KMS-11 (cell line): ENCODE measurements around the gene DIS3.

ENCODE experiments used
- H2AFZ ChIP-seq: fragments of 200-600 bp; sonication (generic); 2 replicates; pipeline ENCODE4 v1.6.1; 2016; ENCODE audit warnings: antibody characterized with exemption, mixed run types, low read depth
- H3K27ac ChIP-seq: fragments of 200-600 bp; sonication (generic); 2 replicates; pipeline ENCODE4 v1.6.1; 2016; ENCODE audit warnings: mild to moderate bottlenecking, mixed run types
- H3K27me3 ChIP-seq: fragments of 200-600 bp; sonication (generic); 2 replicates; pipeline ENCODE4 v1.6.1; 2017; ENCODE audit warnings: mild to moderate bottlenecking, low read depth, mixed run types, moderate library complexity; ENCODE audit not compliant: insufficient read depth
- H3K36me3 ChIP-seq: fragments of 200-600 bp; sonication (generic); 2 replicates; pipeline ENCODE4 v1.6.1; 2017; ENCODE audit warnings: mild to moderate bottlenecking, mixed run types; ENCODE audit not compliant: insufficient read depth
- H3K4me1 ChIP-seq: fragments of 200-600 bp; sonication (generic); 2 replicates; pipeline ENCODE4 v1.6.1; 2016; ENCODE audit warnings: mild to moderate bottlenecking, low read depth, mixed run types; ENCODE audit not compliant: poor library complexity, severe bottlenecking
- H3K4me2 ChIP-seq: fragments of 200-600 bp; sonication (generic); 2 replicates; pipeline ENCODE4 v1.7.0; 2016; ENCODE audit warnings: mild to moderate bottlenecking, mixed run types
- H3K4me3 ChIP-seq: fragments of 200-600 bp; sonication (generic); IDR thresholded peaks from 2 replicates; pipeline ENCODE4 v1.6.1; 2017; ENCODE audit warnings: low read depth, low read length, mixed read lengths; ENCODE audit not compliant: insufficient read depth
- H3K79me2 ChIP-seq: fragments of 200-600 bp; sonication (generic); 2 replicates; pipeline ENCODE4 v1.6.1; 2016; ENCODE audit warnings: low read depth, mixed run types; ENCODE audit not compliant: insufficient read depth
- H3K9ac ChIP-seq: fragments of 200-600 bp; sonication (generic); 2 replicates; pipeline ENCODE4 v1.6.1; 2016; ENCODE audit warnings: mild to moderate bottlenecking, mixed run types
- H4K20me1 ChIP-seq: fragments of 200-600 bp; sonication (generic); 2 replicates; pipeline ENCODE4 v1.6.1; 2016; ENCODE audit warnings: mild to moderate bottlenecking, mixed run types; ENCODE audit not compliant: insufficient read depth
- TF ChIP-seq, protein P1 (sequence below): fragments of 200-600 bp; sonication (generic); conservative IDR thresholded peaks from 2 replicates; pipeline ENCODE4 v1.6.1; 2017; ENCODE audit warnings: low read depth, mild to moderate bottlenecking, antibody characterized with exemption, low read length, moderate library complexity, mixed read lengths

The DIS3 gene

DNA sequence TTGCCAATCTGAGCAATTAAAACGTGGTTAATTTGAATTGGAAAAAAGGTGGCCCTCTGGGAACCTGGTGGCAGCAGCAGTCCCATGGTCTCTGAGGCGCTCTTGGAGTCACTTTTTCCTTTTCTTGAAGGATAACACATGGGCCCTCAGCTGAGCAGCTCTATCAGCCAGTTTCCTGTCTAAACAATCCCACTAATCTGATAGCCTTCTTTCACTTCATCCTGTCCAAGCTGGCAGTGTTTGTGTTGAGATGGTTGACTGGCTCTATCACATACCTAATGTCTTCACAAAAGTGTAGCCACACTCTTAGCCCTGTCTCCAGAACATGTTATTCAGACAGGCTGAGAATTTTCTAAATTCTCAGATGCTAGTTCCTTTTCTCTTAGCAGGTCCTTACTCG, 64.9 kb downstream of the DIS3 start:
- peaks cover under 1% of the 10 kb centered on the region; the same call in 1 of the 2 replicates for H3K79me2 ChIP-seq
- no peaks in the 10 kb centered on the region for H4K20me1 ChIP-seq
- no peaks in the 10 kb centered on the region for H3K4me1 ChIP-seq
- no peak overlapping the region for H2AFZ ChIP-seq
- no peaks in the 10 kb centered on the region for H3K27me3 ChIP-seq
- H3K27ac ChIP-seq = no peak overlapping the region
- H3K4me3 ChIP-seq = no peak overlapping the region
- H3K4me2 ChIP-seq = no peak overlapping the region
- TF ChIP-seq, protein P1, sequence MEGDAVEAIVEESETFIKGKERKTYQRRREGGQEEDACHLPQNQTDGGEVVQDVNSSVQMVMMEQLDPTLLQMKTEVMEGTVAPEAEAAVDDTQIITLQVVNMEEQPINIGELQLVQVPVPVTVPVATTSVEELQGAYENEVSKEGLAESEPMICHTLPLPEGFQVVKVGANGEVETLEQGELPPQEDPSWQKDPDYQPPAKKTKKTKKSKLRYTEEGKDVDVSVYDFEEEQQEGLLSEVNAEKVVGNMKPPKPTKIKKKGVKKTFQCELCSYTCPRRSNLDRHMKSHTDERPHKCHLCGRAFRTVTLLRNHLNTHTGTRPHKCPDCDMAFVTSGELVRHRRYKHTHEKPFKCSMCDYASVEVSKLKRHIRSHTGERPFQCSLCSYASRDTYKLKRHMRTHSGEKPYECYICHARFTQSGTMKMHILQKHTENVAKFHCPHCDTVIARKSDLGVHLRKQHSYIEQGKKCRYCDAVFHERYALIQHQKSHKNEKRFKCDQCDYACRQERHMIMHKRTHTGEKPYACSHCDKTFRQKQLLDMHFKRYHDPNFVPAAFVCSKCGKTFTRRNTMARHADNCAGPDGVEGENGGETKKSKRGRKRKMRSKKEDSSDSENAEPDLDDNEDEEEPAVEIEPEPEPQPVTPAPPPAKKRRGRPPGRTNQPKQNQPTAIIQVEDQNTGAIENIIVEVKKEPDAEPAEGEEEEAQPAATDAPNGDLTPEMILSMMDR = no peak
- no peaks in the 10 kb centered on the region for H3K36me3 ChIP-seq
- no peak overlapping the region for H3K9ac ChIP-seq
